Measurements from ENCODE around the gene GRM7. TPM values are rescaled to one million over a fixed set of nuclear protein-coding genes. Genes with fewer than 3 reads are reported as not detected.

Gene GRM7
- total and polyA plus RNA-seq, 2 donors (not counting 1 experiment from before 2014, with no cell fraction given) = not detected

DNA sequence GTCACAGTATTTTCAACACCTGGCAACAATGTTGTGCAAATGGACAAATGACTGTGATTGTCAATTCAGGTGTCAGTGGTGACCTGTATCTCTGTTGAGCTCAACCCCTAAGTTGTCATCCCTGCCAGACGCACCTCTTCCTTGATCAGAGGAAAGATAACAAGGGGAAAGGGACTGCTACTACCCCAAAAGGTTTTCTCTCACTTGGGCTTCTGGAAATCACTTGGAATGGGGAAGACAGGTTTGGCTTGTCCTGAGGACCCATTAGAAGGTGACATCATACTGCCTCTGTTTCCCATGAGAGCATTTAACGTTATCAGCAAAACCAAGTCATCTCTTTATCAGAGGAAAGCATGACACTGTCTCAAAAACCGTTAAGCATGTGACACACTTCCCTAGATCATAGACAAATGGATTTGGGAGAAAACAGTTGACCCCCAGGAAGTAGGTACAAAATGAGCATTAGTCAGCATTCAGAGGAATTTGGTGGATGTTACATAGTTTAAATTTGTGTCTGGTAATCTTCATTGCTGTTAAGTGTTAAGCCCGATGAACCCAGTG lies 769.5 kb downstream of the GRM7 start:
- POLR2A ChIA-PET = no interaction called here
- intact Hi-C loops (cut with micrococcal nuclease) = no loop called here

DNA sequence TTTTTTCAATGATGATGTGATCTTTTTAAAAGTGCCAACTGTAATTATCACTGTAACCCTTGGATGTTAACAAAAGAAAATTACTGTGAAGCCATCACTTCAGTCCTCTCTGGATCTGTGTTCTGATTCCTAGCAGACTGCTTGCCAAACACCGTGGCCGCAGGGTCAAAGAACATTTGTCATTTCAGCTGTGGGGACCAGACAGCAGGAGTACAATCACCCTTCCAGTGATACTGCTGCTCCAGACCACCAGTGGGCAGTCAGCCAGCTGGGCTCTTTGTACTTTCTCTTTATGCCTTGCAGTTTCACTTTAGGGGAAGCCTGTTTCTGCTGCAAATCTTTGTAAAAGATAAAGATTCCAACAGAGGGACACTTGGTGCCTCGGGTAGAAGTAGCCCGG lies 770.0 kb downstream of the GRM7 start:
- no peaks in the 10 kb centered on the region for H3K27me3 ChIP-seq (replicated peaks in 1 of 4; ENCODE audit: control extremely low read depth in 1 of 4, control insufficient read depth in 3 of 4, insufficient read depth in 4 of 4, low read length in 3 of 4)
- 34% methylated on average over 4 of the region's 4 CpGs for WGBS (ENCODE audit: insufficient coverage)
- H3K4me1 ChIP-seq (ENCODE audit: control insufficient read depth in 2 of 2, insufficient read depth in 2 of 2, low read length in 2 of 2) = no peaks in the 10 kb centered on the region
- H4K20me1 ChIP-seq (ENCODE audit: control insufficient read depth, insufficient read depth, low read length, poor library complexity, severe bottlenecking) = no peaks in the 10 kb centered on the region
- H3K27me3 Mint-ChIP-seq = no peaks in the 10 kb centered on the region
- H3K4me3 ChIP-seq (ENCODE audit: control extremely low read depth in 1 of 5, extremely low read depth in 1 of 5, insufficient read depth in 1 of 5, low read depth in 2 of 5, low read length in 4 of 5) = no peak overlapping the region
- no peak for ATAC-seq (ENCODE audit: low read depth)
- H3K36me3 ChIP-seq (replicated peaks in 1 of 2; ENCODE audit: control extremely low read depth in 1 of 2, control insufficient read depth in 1 of 2, extremely low read depth in 1 of 2, insufficient read depth in 2 of 2, low read length in 1 of 2) = no peaks in the 10 kb centered on the region
- H3K79me2 ChIP-seq (ENCODE audit: control insufficient read depth, insufficient read depth, low read length) = no peaks in the 10 kb centered on the region
- CTCF ChIA-PET = no interaction called here
- POLR2A ChIA-PET = no interaction called here
- no peaks in the 10 kb centered on the region for H3K4me1 Mint-ChIP-seq
- peaks cover 2% of the 10 kb centered on the region for H3K9me3 Mint-ChIP-seq (ENCODE audit: insufficient read depth)
- intact Hi-C loops (cut with micrococcal nuclease) = no loop called here
- H3K9me3 ChIP-seq (ENCODE audit: control extremely low read depth in 1 of 3, control insufficient read depth in 2 of 3, insufficient read depth in 1 of 3, low read length in 2 of 3) = peaks cover 0 to 3% (median 0%) of the 10 kb centered on the region in 3 donors
- H2AFZ ChIP-seq (ENCODE audit: insufficient read depth, low read depth, low read length, poor library complexity, severe bottlenecking) = no peak overlapping the region
- no peak overlapping the region for H3K4me2 ChIP-seq (replicated peaks; ENCODE audit: low read depth, low read length, poor library complexity, severe bottlenecking)
- no peak overlapping the region for H3K9ac ChIP-seq (ENCODE audit: low read length)
- TF ChIP-seq, protein P1, sequence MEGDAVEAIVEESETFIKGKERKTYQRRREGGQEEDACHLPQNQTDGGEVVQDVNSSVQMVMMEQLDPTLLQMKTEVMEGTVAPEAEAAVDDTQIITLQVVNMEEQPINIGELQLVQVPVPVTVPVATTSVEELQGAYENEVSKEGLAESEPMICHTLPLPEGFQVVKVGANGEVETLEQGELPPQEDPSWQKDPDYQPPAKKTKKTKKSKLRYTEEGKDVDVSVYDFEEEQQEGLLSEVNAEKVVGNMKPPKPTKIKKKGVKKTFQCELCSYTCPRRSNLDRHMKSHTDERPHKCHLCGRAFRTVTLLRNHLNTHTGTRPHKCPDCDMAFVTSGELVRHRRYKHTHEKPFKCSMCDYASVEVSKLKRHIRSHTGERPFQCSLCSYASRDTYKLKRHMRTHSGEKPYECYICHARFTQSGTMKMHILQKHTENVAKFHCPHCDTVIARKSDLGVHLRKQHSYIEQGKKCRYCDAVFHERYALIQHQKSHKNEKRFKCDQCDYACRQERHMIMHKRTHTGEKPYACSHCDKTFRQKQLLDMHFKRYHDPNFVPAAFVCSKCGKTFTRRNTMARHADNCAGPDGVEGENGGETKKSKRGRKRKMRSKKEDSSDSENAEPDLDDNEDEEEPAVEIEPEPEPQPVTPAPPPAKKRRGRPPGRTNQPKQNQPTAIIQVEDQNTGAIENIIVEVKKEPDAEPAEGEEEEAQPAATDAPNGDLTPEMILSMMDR (IDR thresholded peaks at IDR 0.05) = no peak
- TF ChIP-seq EZH2 (IDR thresholded peaks at IDR 0.05; ENCODE audit: borderline replicate concordance, insufficient read depth, low read depth, low read length, poor library complexity, severe bottlenecking) = no peak
- H3K4me3 Mint-ChIP-seq = no peak overlapping the region
- H3K27ac Mint-ChIP-seq = no peak overlapping the region
- no peak for DNase-seq
- no peak overlapping the region for H3K27ac ChIP-seq (ENCODE audit: low read length in 2 of 2)

More for the DNA sequence above, 769.5 kb downstream of the GRM7 start:
- no peak overlapping the region for H2AFZ ChIP-seq (ENCODE audit: insufficient read depth, low read depth, low read length, poor library complexity, severe bottlenecking)
- H3K79me2 ChIP-seq (ENCODE audit: control insufficient read depth, insufficient read depth, low read length) = no peaks in the 10 kb centered on the region
- no peak for TF ChIP-seq EZH2 (IDR thresholded peaks at IDR 0.05; ENCODE audit: borderline replicate concordance, insufficient read depth, low read depth, low read length, poor library complexity, severe bottlenecking)
- TF ChIP-seq, protein P1 (IDR thresholded peaks at IDR 0.05) = no peak
- H3K27me3 ChIP-seq (replicated peaks in 1 of 4; ENCODE audit: control extremely low read depth in 1 of 4, control insufficient read depth in 3 of 4, insufficient read depth in 4 of 4, low read length in 3 of 4) = no peaks in the 10 kb centered on the region
- no peaks in the 10 kb centered on the region for H3K4me1 ChIP-seq (ENCODE audit: control insufficient read depth in 2 of 2, insufficient read depth in 2 of 2, low read length in 2 of 2)
- H3K27ac Mint-ChIP-seq = no peak overlapping the region
- WGBS (ENCODE audit: insufficient coverage) = no CpG with 5 or more reads among the region's 4 CpGs
- H3K4me1 Mint-ChIP-seq = no peaks in the 10 kb centered on the region
- no peaks in the 10 kb centered on the region for H4K20me1 ChIP-seq (ENCODE audit: control insufficient read depth, insufficient read depth, low read length, poor library complexity, severe bottlenecking)
- H3K4me3 Mint-ChIP-seq = no peak overlapping the region
- peaks cover 2% of the 10 kb centered on the region for H3K9me3 Mint-ChIP-seq (ENCODE audit: insufficient read depth)
- no peak overlapping the region for H3K27ac ChIP-seq (ENCODE audit: low read length in 2 of 2)
- CTCF ChIA-PET = no interaction called here
- H3K4me3 ChIP-seq (ENCODE audit: control extremely low read depth in 1 of 5, extremely low read depth in 1 of 5, insufficient read depth in 1 of 5, low read depth in 2 of 5, low read length in 4 of 5) = no peak overlapping the region
- no peak overlapping the region for H3K9ac ChIP-seq (ENCODE audit: low read length)
- no peaks in the 10 kb centered on the region for H3K27me3 Mint-ChIP-seq
- ATAC-seq (ENCODE audit: low read depth) (no peak), DNase-seq (no peak)
- H3K36me3 ChIP-seq (replicated peaks in 1 of 2; ENCODE audit: control extremely low read depth in 1 of 2, control insufficient read depth in 1 of 2, extremely low read depth in 1 of 2, insufficient read depth in 2 of 2, low read length in 1 of 2) = no peaks in the 10 kb centered on the region
- peaks cover 0 to 3% (median 1%) of the 10 kb centered on the region in 3 donors for H3K9me3 ChIP-seq (ENCODE audit: control extremely low read depth in 1 of 3, control insufficient read depth in 2 of 3, insufficient read depth in 1 of 3, low read length in 2 of 3)
- no peak overlapping the region for H3K4me2 ChIP-seq (replicated peaks; ENCODE audit: low read depth, low read length, poor library complexity, severe bottlenecking)
